ENCODE measurements around the gene FBXO33. TPM values are rescaled to one million over a fixed set of nuclear protein-coding genes. Genes with fewer than 3 reads are reported as not detected.
A peak's percentile ranks its signal among the peaks of the same experiment; 100 is the strongest.
"Not testable (repeated sequence)": the region's sequence is repeated elsewhere in the genome, so short reads cannot be mapped to it uniquely, and the experiment has no call there.

FBXO33 gene
- polyA plus RNA-seq, 4 donors = 10.6 to 14.1 (median 13.6) TPM

DNA sequence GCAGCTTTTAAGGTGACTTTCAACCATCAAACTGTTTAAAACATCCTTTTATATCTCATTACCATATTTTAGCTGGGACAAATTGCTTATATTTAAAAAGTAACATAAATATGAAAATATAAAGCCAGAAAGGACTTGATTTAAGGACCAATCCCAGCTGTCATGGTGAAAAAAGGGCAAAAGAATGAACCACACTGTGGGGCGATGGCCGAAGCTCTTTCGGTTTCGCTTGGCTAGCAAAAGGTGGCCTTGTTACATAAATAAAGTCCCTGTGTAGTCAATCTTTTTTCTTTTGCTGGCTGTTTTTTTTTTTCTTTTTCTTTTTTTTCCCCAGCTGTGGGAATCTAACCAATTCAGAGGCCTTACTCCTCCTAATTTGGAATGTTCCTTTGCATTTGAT is 50.9 kb downstream of the FBXO33 start:
- DNase-seq (ENCODE audit: low read depth in 4 of 4, low spot score in 3 of 4) = no peak

DNA sequence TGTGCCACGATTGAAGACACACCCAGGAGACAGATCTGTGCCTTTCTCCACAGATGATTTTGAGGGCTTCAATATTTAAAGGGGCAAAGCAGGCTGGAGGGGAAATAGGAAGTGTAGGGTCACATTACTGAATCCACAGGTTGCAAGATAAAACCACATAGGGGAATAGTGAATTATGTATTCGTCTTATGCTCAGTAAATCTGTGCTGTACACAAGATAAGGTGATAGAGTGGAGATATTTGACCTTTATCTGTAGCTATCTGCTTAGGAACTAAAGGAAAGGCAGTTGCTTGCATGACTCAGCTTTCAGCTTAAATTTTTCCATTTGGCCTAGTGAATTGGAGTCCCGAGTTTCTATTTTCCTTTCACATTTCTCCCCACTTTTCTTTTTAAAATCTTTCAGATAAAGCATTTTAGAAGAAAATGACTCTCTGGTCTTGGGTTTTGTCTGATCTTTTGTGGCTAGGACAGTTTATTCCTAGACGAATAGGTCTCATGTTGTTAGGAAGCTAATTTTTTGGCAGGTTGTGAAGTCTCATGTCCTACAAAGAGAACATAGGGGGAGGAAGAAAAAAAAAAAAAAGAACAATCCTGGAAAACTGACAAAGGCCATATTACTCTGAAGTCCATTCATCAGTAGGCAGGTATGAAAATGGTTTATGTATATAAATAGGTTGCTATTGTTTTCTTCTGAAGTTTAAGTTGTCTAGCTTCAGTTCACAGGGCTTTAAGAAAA is 55.4 kb downstream of the FBXO33 start:
- DNase-seq (ENCODE audit: low read depth in 4 of 4, low spot score in 3 of 4) = no peak

DNA sequence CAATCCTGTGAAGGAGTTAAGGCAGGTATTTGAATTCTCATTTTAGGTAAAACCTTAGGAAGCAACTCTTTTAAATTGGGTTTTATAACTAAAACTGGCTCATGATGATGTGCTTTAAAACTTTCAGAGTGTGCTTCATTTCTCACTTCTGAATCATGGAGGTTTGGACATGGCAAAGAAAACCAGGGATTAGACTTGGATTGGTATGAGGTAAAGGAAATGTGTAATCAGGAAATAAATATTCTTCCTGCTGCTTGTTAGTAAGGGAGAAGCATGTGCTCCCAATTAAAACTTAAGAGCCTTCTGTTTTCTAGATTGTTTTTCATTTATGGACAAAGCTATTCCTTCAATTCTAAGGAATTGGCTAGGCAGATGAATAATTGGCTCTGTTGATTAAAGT is 57.4 kb downstream of the FBXO33 start:
- DNase-seq (ENCODE audit: low read depth in 4 of 4, low spot score in 3 of 4) = no peak

DNA sequence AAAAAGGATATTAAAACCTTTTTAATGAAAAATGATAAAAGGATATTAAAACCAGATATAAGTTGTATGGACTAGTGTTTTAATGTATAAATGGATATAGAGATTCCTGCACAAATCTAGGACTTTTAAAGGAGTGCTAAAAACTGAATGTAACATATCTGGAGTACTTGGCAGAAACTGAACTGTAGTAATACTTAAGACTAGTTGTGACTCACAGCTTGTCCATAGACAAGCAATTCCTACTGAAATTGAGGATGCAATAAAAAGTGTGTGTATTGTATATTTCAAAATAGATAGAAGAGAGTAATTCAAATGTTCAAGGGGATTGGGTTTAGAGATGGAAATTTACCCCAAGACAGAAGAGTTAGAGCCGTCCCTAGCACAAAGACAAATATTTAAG is 59.6 kb downstream of the FBXO33 start:
- DNase-seq (ENCODE audit: low read depth in 4 of 4, low spot score in 3 of 4) = no peak

DNA sequence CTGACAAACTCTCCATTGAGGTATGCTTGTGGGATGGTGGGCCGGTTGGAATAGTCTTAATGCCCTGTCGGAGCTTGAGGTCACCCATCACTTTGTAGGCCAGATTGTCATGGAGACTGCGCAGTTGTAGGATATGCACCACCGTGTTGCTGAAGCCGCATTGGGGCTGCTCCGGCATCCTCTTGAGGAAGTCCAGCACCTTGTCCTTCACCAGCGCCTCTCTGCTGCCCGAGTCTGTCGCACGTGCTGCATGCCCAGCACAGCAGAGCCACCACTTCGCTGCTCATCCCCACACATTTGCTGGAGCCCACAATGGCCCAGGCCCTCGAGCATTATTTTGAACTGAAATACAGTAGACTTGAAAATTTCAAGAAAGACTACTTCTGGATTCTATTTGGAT is 61.8 kb downstream of the FBXO33 start:
- DNase-seq (ENCODE audit: low read depth in 4 of 4, low spot score in 3 of 4) = no peak

DNA sequence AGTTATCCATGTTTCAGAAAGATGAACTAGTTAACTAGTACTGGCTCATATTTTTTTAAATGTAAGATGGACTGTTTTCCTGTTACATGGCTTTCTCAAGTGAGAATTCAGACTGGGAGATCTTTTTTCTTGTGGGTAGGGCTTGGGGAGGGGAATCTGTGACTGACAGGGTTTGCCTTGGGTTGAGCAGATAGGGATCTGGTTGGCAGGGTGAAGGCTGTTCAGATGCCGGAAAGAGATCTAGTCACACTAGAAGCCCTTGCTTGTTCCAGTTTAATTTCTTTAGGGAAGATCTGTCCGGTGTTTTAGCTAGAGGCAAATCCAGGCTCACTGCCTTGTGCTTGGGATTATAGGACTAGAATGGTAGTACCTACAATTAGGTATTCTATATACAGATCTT is 63.2 kb downstream of the FBXO33 start:
- DNase-seq (ENCODE audit: low read depth in 4 of 4, low spot score in 3 of 4) = no peak

DNA sequence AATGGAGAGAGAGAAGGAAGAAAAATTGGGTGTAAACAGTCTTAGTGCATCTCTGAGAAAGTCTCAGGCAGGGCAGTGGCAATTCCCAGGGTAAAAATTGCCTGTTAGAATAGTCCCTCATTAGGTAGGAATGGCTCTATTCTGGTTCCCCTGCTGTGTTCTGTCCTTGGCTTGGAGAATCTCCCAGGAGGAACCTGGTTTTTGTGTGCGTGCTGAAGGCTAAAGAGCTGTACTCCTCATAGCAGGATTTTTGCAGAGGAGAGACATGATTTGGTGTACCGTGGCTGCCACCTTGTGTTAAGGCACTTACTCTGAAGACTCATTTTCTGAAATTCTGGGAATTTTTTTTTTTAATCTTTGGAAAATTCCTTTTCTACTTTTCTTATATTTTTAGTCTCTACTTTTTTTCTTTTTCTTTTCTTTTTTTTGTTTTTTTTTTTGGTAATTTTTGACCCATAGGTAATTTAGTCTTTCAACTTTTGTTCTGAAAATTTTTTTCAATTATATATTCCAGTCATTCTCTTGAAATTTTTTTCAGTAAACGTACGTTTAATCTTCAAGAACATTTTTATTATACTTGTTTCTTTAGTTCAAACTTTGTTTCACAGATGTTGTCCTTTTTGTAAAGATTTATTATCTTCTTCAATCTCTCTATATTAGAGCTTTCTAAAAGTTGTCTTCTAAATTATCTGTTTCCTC is 63.8 kb downstream of the FBXO33 start:
- DNase-seq (ENCODE audit: low read depth in 4 of 4, low spot score in 3 of 4) = peak; percentile 31 to 41 (median 37)

DNA sequence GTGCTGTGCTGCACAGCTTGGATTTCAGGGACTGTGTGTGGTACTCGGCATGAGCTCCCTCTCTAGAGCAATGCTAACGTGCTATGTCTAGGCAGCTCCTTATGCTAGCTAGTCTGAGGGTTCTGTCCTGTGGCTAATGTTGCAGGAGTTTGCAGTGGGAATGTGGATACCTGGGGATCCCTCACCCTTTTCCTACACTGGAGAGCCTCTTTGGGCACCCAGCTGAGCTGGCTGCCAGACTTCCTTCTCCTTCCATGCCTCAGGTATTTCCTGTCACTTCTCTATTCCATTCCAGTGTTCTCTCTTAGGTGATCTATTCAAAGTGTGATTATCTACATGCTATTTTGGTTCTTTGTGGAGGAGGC is 64.9 kb downstream of the FBXO33 start:
- no peak for DNase-seq (ENCODE audit: low read depth in 4 of 4, low spot score in 3 of 4)

DNA sequence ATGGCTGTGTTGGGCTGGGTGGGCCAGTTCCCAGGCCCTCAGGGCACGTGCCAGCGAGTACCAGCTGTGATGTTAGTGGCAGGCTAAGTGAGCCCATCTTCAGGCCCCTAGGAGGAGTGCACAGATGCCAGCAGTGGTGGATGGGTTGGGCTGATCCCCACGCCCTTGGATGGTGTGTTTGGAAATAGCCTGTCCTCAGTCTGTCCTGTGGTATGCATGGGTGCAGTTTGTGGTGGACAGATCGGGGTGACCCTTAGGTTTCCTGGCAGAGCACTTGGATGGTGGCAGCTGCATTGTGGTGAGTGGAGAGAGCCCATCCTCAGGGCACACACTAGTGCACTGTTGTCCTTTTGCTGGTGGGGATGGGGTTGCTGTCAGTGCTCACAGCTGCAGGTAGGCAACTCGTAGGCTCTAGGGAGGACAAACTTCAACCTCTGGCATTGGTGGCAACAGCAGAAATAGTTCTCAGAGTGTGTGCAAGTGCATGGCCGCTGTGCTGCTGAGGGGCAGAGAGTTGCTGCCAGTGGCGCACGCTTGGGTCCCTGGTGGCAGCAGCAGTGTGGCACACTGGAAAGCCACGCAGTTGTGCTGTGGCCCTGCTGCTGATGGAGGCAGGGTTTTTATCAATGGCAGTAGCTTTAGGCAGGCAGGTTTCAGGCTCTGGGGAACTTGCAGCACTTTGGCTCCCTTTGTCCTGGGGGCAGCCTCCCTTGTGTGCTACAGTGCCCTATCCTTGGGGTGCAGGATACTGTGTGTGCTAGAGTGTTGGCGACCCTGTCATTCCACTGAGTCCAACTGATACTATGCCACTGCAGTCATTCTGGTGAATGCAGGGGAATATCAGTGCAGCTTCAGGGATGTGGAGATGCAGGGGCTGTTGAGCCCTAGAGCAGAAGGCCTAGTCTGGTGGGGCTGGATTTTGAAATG is 65.5 kb downstream of the FBXO33 start:
- DNase-seq (ENCODE audit: low read depth in 4 of 4, low spot score in 3 of 4) = no peak

DNA sequence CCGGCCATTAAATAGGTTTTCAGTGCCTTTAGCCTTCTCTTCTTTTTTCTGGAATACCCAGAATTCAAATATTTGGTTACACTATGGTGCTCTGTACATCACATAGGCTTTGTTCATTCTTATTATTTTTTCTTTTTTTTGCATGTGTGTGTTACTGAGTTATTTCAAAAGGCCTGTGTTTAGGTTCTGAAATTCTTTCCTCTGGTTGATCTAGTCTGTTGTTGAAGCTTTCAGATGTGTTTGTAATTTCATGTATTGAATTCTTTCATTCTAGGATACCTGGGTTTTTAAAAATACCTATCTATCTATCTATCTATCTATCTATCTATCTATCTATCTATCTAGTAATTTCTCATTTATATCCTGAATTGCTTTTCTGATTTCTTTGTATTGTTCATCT is 66.9 kb downstream of the FBXO33 start:
- no peak for DNase-seq (ENCODE audit: low read depth in 4 of 4, low spot score in 3 of 4)

DNA sequence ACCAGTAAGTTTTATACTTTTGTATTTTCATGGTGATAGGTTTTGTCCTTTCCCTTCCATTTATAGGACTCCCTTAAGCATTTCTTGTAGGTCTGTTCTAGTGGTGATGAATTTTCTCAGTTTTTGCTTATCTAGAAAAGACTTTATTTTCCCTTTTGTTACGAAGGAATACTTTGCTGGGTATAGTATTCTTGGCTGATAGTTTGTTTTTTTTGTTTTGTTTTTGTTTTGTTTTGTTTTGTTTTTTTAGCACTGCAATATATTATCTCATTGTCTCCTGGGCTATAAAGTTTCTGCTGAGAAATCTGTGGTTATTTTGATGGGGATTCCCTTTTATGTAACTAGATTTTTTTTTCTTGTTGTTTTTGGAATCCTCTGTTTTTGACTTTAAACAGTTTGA is 67.7 kb downstream of the FBXO33 start:
- DNase-seq (ENCODE audit: low read depth in 4 of 4, low spot score in 3 of 4) = no peak

DNA sequence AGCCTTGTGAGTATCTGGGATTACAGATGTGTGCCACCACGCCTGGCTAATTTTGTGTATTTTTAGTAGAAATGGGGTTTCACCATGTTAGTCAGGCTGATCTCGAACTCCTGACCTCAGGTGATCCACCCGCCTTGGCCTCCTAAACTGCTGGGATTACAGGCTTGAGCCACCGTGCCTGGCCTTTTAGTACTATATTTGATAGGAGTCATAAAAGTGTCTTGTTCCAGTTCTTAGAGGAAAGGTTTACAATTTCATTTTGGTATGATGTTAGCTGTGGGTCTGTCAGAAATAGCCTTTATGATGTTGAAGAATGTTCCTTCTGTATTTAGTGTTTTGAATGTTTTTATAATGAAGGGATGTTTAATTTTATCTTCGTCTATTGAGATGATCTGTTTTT is 70.7 kb downstream of the FBXO33 start:
- not testable (repeated sequence) for DNase-seq (ENCODE audit: low read depth in 4 of 4, low spot score in 3 of 4)

DNA sequence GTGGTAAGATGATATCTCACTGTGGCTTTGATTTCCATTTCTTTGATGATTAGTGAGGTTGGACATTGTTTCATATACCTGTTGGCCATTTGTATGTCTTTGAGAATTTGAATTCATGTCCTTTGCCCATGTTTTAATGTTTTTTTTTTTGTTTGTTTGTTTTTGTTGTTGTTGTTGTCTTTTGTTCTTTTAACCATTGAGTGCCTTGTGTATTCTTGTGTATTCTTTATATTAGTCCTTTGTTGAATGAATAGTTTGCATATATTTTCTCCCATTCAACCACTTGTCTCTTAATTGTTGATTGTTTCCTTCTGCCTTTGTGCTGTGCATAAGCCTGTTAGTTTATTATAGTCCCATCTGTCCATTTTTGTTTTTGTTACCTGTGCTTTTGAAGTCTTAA is 71.9 kb downstream of the FBXO33 start:
- DNase-seq (ENCODE audit: low read depth in 4 of 4, low spot score in 3 of 4) = no peak

DNA sequence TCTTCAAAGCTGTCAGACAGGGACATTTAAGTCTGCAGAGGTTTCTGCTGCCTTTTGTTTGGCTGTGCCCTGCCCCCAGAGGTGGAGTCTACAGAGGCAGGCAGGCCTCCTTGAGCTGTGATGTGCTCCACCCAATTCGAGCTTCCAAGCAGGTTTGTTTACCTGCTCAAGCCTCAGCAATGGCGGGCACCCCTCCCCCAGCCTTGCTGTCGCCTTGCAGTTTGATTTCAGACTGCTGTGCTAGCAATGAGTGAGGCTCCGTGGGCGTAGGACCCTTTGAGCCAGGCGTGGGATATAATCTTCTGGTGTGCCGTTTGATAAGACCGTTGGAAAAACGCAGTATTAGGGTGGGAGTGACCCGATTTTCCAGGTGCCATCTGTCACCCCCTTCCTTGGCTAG is 73.2 kb downstream of the FBXO33 start:
- not testable (repeated sequence) for DNase-seq (ENCODE audit: low read depth in 4 of 4, low spot score in 3 of 4)

DNA sequence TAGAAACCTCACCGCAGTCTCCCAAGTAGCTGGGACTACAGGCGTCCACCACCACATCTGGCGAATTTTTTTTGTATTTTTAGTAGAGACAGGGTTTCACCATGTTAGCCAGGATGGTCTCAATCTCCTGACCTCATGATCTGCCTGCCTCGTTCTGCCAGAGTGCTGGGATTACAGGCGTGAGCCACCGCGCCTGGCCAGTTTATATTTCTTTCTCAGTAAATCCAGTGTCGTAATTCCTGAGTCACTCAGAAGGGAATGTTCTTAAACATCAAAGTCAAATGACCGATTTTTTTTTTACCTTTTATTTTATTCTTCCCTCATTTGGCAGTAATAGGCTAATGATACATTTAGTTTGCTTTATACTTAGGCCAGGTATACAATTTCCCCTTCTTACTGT is 80.5 kb downstream of the FBXO33 start:
- DNase-seq (ENCODE audit: low read depth in 4 of 4, low spot score in 3 of 4) = no peak

DNA sequence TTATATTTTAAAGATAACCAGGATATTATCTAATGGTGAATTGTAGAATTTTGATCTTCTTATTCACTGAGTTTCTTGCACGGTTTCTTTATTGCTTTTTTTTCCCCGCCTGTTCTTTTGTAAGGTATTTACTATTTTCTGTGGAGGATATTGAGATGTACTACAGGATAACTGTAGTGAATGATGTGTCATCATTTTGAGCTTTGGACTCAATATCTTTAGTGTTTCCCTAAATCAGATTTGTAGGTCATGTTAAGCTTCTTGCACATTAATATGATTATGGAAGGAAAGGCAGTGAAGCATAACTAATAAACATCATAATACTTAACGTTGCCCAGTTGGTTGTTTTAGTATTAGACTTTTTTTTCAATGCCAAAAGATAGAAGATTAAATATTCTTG is 81.4 kb downstream of the FBXO33 start:
- DNase-seq (ENCODE audit: low read depth in 4 of 4, low spot score in 3 of 4) = no peak

Other genes starting within 250 kb of the FBXO33 start
- gene MIA2, start 198.5 kb downstream of the FBXO33 start, polyA plus RNA-seq (ENCODE audit: insufficient read length in 4 of 4) = 10 to 100 TPM; 74.1 to 92.8 (median 81.3) TPM

Data from right renal pelvis (tissue), 4 donors.